ENCODE data around the gene FBH1.

The FBH1 gene

GRCh38 chr10:5900247-5900646, 10.2 kb downstream of the FBH1 start:
- no peaks in the 10 kb centered on the region for H3K27me3 ChIP-seq (replicated peaks in 2 of 5; ENCODE audit: control insufficient read depth in 4 of 5, insufficient read depth in 5 of 5, low read length in 4 of 5)
- no peak overlapping the region for H3K27ac ChIP-seq (ENCODE audit: insufficient read depth in 1 of 2, low read depth in 1 of 2, low read length in 2 of 2, poor library complexity in 1 of 2, severe bottlenecking in 2 of 2)
- peaks cover 0 to 5% (median 0%) of the 10 kb centered on the region in 5 experiments for H3K9me3 ChIP-seq (ENCODE audit: control extremely low read depth in 1 of 5, control insufficient read depth in 4 of 5, insufficient read depth in 2 of 5, low read depth in 1 of 5, low read length in 4 of 5)
- H3K4me1 ChIP-seq (ENCODE audit: control extremely low read depth in 1 of 4, control insufficient read depth in 4 of 4, insufficient read depth in 4 of 4, low read length in 3 of 4) = peaks cover 0 to 3% (median 1%) of the 10 kb centered on the region in 4 experiments
- H3K4me3 ChIP-seq (ENCODE audit: control insufficient read depth in 1 of 7, extremely low read depth in 1 of 7, insufficient read depth in 4 of 7, low read depth in 2 of 7, low read length in 6 of 7) = no peak overlapping the region
- H3K36me3 ChIP-seq (ENCODE audit: control insufficient read depth in 4 of 4, insufficient read depth in 4 of 4, low read length in 3 of 4) = peaks cover 2 to 37% (median 11%) of the 10 kb centered on the region in 4 experiments
- CTCF ChIA-PET = interaction anchor here (1.4 kb wide), 1 partner anchor 18 kb away, joined by 3 read pairs; no protein-coding TSS in a partner anchor
- WGBS (ENCODE audit: insufficient coverage) = 93% methylated on average over 10 of the region's 13 CpGs
- no peak for DNase-seq
- POLR2A ChIA-PET = no interaction called here

- ChIA-PET CTCF (interaction anchor here (1.3 kb wide), 1 partner anchor 11 kb away, joined by 3 read pairs; no protein-coding TSS in a partner anchor), POLR2A (no interaction called here)
Observed at GRCh38 chr10:5902511-5903274, 12.7 kb downstream of the FBH1 start.

GRCh38 chr10:5903563-5903962, 13.5 kb downstream of the FBH1 start:
- WGBS (ENCODE audit: insufficient coverage) = no CpG with 5 or more reads among the region's 6 CpGs
- Histone ChIP-seq H3K27ac (ENCODE audit: insufficient read depth in 1 of 2, low read depth in 1 of 2, low read length in 2 of 2, poor library complexity in 1 of 2, severe bottlenecking in 2 of 2) (no peak overlapping the region), H3K27me3 (replicated peaks in 2 of 5; ENCODE audit: control insufficient read depth in 4 of 5, insufficient read depth in 5 of 5, low read length in 4 of 5) (no peaks in the 10 kb centered on the region), H3K4me3 (ENCODE audit: control insufficient read depth in 1 of 7, extremely low read depth in 1 of 7, insufficient read depth in 4 of 7, low read depth in 2 of 7, low read length in 6 of 7) (no peak overlapping the region), H3K4me1 (ENCODE audit: control extremely low read depth in 1 of 4, control insufficient read depth in 4 of 4, insufficient read depth in 4 of 4, low read length in 3 of 4) (peaks cover 0 to 5% (median 0%) of the 10 kb centered on the region in 4 experiments), H3K9me3 (ENCODE audit: control extremely low read depth in 1 of 5, control insufficient read depth in 4 of 5, insufficient read depth in 2 of 5, low read depth in 1 of 5, low read length in 4 of 5) (peaks cover 0 to 2% (median 0%) of the 10 kb centered on the region in 5 experiments), H3K36me3 (ENCODE audit: control insufficient read depth in 4 of 4, insufficient read depth in 4 of 4, low read length in 3 of 4) (peaks cover 3 to 28% (median 16%) of the 10 kb centered on the region in 4 experiments)
- ChIA-PET POLR2A (no interaction called here), CTCF (interaction anchor here (1.3 kb wide), 1 partner anchor 12 kb away, joined by 3 read pairs; no protein-coding TSS in a partner anchor)
- DNase-seq = no peak

More at GRCh38 chr10:5902511-5903274, 12.7 kb downstream of the FBH1 start:
- peaks cover 0 to 5% (median 0%) of the 10 kb centered on the region in 5 experiments for H3K9me3 ChIP-seq (ENCODE audit: control extremely low read depth in 1 of 5, control insufficient read depth in 4 of 5, insufficient read depth in 2 of 5, low read depth in 1 of 5, low read length in 4 of 5)
- no peaks in the 10 kb centered on the region for H3K27me3 ChIP-seq (replicated peaks in 2 of 5; ENCODE audit: control insufficient read depth in 4 of 5, insufficient read depth in 5 of 5, low read length in 4 of 5)
- no peak for DNase-seq
- no peak overlapping the region for H3K4me3 ChIP-seq (ENCODE audit: control insufficient read depth in 1 of 7, extremely low read depth in 1 of 7, insufficient read depth in 4 of 7, low read depth in 2 of 7, low read length in 6 of 7)
- H3K27ac ChIP-seq (ENCODE audit: insufficient read depth in 1 of 2, low read depth in 1 of 2, low read length in 2 of 2, poor library complexity in 1 of 2, severe bottlenecking in 2 of 2) = no peak overlapping the region
- H3K4me1 ChIP-seq (ENCODE audit: control extremely low read depth in 1 of 4, control insufficient read depth in 4 of 4, insufficient read depth in 4 of 4, low read length in 3 of 4) = peaks cover 0 to 5% (median 0%) of the 10 kb centered on the region in 4 experiments
- WGBS (ENCODE audit: insufficient coverage) = 96% methylated on average over 9 of the region's 18 CpGs
- H3K36me3 ChIP-seq (ENCODE audit: control insufficient read depth in 4 of 4, insufficient read depth in 4 of 4, low read length in 3 of 4) = peaks cover under 1 to 30% (median 14%) of the 10 kb centered on the region in 4 experiments

- ChIA-PET POLR2A (no interaction called here), CTCF (no interaction called here)
- Histone ChIP-seq H3K36me3 (ENCODE audit: control insufficient read depth in 4 of 4, insufficient read depth in 4 of 4, low read length in 3 of 4) (peaks cover 7 to 34% (median 19%) of the 10 kb centered on the region in 4 experiments), H3K27me3 (replicated peaks in 2 of 5; ENCODE audit: control insufficient read depth in 4 of 5, insufficient read depth in 5 of 5, low read length in 4 of 5) (no peaks in the 10 kb centered on the region), H3K4me1 (ENCODE audit: control extremely low read depth in 1 of 4, control insufficient read depth in 4 of 4, insufficient read depth in 4 of 4, low read length in 3 of 4) (peaks cover 0 to 5% (median 0%) of the 10 kb centered on the region in 4 experiments), H3K27ac (ENCODE audit: insufficient read depth in 1 of 2, low read depth in 1 of 2, low read length in 2 of 2, poor library complexity in 1 of 2, severe bottlenecking in 2 of 2) (no peak overlapping the region), H3K9me3 (ENCODE audit: control extremely low read depth in 1 of 5, control insufficient read depth in 4 of 5, insufficient read depth in 2 of 5, low read depth in 1 of 5, low read length in 4 of 5) (peaks cover 0 to 2% (median 0%) of the 10 kb centered on the region in 5 experiments), H3K4me3 (ENCODE audit: control insufficient read depth in 1 of 7, extremely low read depth in 1 of 7, insufficient read depth in 4 of 7, low read depth in 2 of 7, low read length in 6 of 7) (no peak overlapping the region)
- 100% methylated on average over 2 of the region's 4 CpGs for WGBS (ENCODE audit: insufficient coverage)
- peak in 1 of 3 donors; percentile 12 for DNase-seq
Observed at GRCh38 chr10:5904227-5904626, 14.2 kb downstream of the FBH1 start.

GRCh38 chr10:5905854-5906507, 15.9 kb downstream of the FBH1 start:
- peaks cover 18 to 52% (median 34%) of the 10 kb centered on the region in 4 experiments for H3K36me3 ChIP-seq (ENCODE audit: control insufficient read depth in 4 of 4, insufficient read depth in 4 of 4, low read length in 3 of 4)

GRCh38 chr10:5906651-5907050, 16.6 kb downstream of the FBH1 start:
- no peaks in the 10 kb centered on the region for H3K27me3 ChIP-seq (replicated peaks in 2 of 5; ENCODE audit: control insufficient read depth in 4 of 5, insufficient read depth in 5 of 5, low read length in 4 of 5)
- ChIA-PET POLR2A (no interaction called here), CTCF (interaction anchor here (0.8 to 1.3 kb wide), 2 partner anchors 9 to 12 kb away, joined by 3 read pairs; no protein-coding TSS in a partner anchor)
- no peak overlapping the region for H3K4me3 ChIP-seq (ENCODE audit: control insufficient read depth in 1 of 7, extremely low read depth in 1 of 7, insufficient read depth in 4 of 7, low read depth in 2 of 7, low read length in 6 of 7)
- H3K9me3 ChIP-seq (ENCODE audit: control extremely low read depth in 1 of 5, control insufficient read depth in 4 of 5, insufficient read depth in 2 of 5, low read depth in 1 of 5, low read length in 4 of 5) = peaks cover 0 to 2% (median 0%) of the 10 kb centered on the region in 5 experiments
- DNase-seq = no peak
- WGBS (ENCODE audit: insufficient coverage) = 99% methylated on average over 5 of the region's 5 CpGs
- no peak overlapping the region for H3K27ac ChIP-seq (ENCODE audit: insufficient read depth in 1 of 2, low read depth in 1 of 2, low read length in 2 of 2, poor library complexity in 1 of 2, severe bottlenecking in 2 of 2)
- H3K36me3 ChIP-seq (ENCODE audit: control insufficient read depth in 4 of 4, insufficient read depth in 4 of 4, low read length in 3 of 4) = peaks cover 22 to 58% (median 41%) of the 10 kb centered on the region in 4 experiments
- H3K4me1 ChIP-seq (ENCODE audit: control extremely low read depth in 1 of 4, control insufficient read depth in 4 of 4, insufficient read depth in 4 of 4, low read length in 3 of 4) = peaks cover 0 to 5% (median 0%) of the 10 kb centered on the region in 4 experiments

More at GRCh38 chr10:5905854-5906507, 15.9 kb downstream of the FBH1 start:
- Histone ChIP-seq H3K27me3 (replicated peaks in 2 of 5; ENCODE audit: control insufficient read depth in 4 of 5, insufficient read depth in 5 of 5, low read length in 4 of 5) (no peaks in the 10 kb centered on the region), H3K27ac (ENCODE audit: insufficient read depth in 1 of 2, low read depth in 1 of 2, low read length in 2 of 2, poor library complexity in 1 of 2, severe bottlenecking in 2 of 2) (no peak overlapping the region), H3K4me3 (ENCODE audit: control insufficient read depth in 1 of 7, extremely low read depth in 1 of 7, insufficient read depth in 4 of 7, low read depth in 2 of 7, low read length in 6 of 7) (no peak overlapping the region), H3K4me1 (ENCODE audit: control extremely low read depth in 1 of 4, control insufficient read depth in 4 of 4, insufficient read depth in 4 of 4, low read length in 3 of 4) (peaks cover 0 to 5% (median 0%) of the 10 kb centered on the region in 4 experiments), H3K9me3 (ENCODE audit: control extremely low read depth in 1 of 5, control insufficient read depth in 4 of 5, insufficient read depth in 2 of 5, low read depth in 1 of 5, low read length in 4 of 5) (peaks cover 0 to 2% (median 0%) of the 10 kb centered on the region in 5 experiments)
- ChIA-PET CTCF (interaction anchor here (0.8 to 1.3 kb wide), 3 partner anchors 9 to 13 kb away, joined by 3 read pairs; no protein-coding TSS in a partner anchor), POLR2A (no interaction called here)
- 88% methylated on average over 13 of the region's 13 CpGs for WGBS (ENCODE audit: insufficient coverage)
- DNase-seq = no peak
